ENCODE data around the gene AGAP1.

- TF ChIP-seq POLR2AphosphoS5 (IDR thresholded peaks at IDR 0.05; ENCODE audit: insufficient read depth in 1 of 2, low read depth in 1 of 2) (no peak), POLR2A (IDR thresholded peaks at IDR 0.05) (no peak)
- TF ChIP-seq, protein P1, sequence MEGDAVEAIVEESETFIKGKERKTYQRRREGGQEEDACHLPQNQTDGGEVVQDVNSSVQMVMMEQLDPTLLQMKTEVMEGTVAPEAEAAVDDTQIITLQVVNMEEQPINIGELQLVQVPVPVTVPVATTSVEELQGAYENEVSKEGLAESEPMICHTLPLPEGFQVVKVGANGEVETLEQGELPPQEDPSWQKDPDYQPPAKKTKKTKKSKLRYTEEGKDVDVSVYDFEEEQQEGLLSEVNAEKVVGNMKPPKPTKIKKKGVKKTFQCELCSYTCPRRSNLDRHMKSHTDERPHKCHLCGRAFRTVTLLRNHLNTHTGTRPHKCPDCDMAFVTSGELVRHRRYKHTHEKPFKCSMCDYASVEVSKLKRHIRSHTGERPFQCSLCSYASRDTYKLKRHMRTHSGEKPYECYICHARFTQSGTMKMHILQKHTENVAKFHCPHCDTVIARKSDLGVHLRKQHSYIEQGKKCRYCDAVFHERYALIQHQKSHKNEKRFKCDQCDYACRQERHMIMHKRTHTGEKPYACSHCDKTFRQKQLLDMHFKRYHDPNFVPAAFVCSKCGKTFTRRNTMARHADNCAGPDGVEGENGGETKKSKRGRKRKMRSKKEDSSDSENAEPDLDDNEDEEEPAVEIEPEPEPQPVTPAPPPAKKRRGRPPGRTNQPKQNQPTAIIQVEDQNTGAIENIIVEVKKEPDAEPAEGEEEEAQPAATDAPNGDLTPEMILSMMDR (IDR thresholded peaks at IDR 0.05): no peak
Measured at GRCh38 chr2:235803028-235803427, 309.2 kb downstream of the AGAP1 start.

All from vagina (tissue), 2 donors.